Myocyte (in vitro differentiated cells): ENCODE results near the gene PALM. TPM values are rescaled to one million over a fixed set of nuclear protein-coding genes. Genes with fewer than 3 reads are reported as not detected.
A peak's percentile ranks its signal among the peaks of the same experiment; 100 is the strongest.
"Not testable (repeated sequence)": the region's sequence is repeated elsewhere in the genome, so short reads cannot be mapped to it uniquely, and the experiment has no call there.

Source experiments
- DNase-seq: peaks from one replicate; pipeline ENCODE4 v3.0.0-alpha.2; 2012; ENCODE audit warnings: low read depth
- total RNA-seq: library from RNA; depleted of rRNA; stranded (reverse); fragments of >200 nt; gene quantifications from 2 replicates; pipeline ENCODE4 v1.2.3, GENCODE V29; 2014

Gene PALM
- total RNA-seq, 1 donor from 2014 or later, result 4.8 TPM

DNA sequence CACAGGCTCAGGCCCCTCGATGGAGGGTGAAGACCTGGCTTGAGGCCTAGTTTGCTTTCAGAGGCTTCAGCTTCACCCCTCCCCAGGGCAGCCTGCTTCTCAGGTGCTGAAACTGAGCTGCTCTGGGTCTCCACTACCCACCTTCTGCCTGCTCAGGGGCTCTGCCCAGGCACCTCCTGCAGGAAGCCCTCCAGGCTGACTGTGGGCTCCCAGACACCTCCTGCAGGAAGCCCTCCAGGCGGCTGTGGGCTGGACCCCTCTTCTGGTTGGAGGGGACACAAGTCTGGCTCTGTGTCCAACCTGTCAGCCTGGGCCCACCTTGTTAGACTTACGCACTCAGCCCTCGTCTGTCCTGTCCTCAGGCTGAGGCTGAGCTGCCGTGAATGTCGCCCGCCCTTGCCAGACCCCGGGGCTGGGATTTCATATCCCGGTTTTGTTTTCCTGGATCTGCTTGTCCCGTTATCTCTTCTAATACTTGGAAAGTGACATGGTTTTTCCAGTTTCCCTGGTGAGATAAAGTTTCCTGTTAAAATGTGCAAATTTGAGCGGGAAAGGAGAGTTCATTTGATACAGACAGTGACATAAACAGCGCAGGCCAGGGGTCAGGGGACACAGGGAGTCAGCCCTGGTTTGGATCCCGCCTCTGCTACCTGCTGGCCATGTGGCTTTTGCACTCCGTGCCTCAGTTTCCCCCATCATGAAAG, 21.4 kb downstream of the PALM start:
- DNase-seq, result no peak

DNA sequence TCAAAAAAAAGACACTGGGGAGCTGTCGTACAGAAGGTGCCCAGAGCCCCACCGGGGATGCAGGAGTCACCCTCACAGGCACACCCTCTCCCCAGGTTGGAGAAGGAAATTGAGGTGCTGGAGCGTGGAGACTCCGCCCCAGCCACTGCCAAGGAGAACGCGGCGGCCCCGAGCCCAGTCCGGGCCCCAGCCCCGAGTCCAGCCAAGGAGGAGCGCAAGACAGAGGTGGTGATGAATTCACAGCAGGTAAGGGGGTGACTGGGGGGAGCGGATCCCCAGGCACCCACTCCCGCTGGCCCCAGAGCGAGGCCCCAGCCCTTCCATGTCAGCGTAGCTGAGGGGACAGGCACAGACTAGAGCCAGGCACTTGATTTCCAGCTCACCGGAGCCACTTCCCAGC, 22.3 kb downstream of the PALM start:
- DNase-seq, result no peak

DNA sequence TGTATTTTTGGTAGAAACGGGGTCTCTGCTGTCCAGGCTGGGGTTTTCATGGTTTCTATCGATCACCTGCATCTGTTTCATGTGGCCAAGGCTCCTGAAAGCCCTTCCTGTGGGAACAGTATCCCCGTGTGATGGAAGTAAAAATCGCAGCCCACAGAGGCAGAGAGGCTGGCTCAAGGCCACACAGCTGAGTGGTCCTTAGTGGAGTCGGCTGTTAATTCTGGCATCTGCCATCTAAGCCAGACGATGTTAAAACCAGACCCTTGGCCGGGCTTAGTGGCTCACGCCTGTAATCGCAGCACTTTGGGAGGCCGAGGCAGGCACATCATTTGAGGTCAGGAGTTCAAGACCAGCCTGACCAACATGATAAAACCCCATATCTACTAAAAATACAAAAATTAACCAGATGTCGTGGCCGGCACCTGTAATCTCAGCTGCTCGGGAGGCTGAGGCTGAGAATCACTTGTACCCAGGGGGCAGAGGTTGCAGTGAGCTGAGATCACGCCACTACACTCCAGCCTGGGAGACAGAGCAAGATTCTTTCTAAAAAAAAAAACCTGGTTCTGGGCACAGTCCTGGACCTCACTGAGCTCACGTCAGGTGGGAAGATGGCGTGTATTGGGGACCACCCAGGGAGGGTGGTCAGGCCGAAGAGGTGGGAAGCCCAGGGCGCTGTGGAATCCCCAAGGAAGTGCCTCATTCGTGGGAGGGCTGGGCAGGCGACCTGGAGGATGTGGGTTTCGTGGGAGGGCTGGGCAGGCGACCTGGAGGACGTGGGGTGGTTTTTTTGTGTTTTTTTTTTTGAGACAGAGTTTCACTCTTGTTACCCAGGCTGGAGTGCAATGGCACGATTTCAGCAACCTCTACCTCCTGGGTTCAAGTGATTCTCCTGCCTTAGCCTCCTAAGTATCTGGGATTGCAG, 23.7 kb downstream of the PALM start:
- DNase-seq, result no peak

DNA sequence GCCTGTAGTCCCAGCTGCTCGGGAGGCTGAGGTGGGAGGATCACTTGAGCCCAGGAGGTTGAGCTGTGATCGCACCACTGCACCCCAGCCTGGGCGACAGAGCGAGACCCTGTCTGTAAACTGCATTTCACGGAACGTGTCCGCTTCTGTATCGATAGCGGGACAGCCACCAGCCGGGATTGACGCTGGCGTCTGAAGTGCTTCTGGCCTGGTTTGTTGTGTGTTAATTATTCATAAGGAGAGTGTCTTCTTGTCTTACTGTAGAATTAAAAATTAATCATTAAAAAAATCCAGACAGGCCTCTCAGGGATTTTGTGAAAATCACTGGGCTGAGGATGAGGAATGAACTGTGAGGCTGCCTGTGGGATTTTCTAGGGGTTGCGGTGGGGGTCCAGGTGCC, 26.0 kb downstream of the PALM start:
- DNase-seq, result no peak

DNA sequence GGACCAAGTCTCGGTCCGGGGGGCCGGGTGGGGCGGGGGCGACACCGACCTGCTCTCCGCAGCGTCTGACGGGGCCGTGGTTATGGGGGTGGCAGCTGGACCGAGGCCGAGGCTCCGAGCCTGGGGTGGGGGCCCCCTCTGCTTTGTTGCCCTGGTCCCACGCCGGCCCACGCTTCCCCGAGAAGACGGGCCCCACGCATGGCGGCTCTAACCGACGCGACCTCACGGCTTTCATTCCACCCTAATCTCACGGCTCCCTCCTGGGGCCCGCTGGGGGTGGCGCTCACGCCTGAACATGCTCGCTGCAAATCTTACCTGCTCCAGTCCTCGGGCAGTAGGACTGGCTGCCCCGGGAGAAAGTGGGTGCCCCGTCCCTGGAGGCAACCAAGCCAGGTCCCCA, 27.4 kb downstream of the PALM start:
- no peak for DNase-seq

DNA sequence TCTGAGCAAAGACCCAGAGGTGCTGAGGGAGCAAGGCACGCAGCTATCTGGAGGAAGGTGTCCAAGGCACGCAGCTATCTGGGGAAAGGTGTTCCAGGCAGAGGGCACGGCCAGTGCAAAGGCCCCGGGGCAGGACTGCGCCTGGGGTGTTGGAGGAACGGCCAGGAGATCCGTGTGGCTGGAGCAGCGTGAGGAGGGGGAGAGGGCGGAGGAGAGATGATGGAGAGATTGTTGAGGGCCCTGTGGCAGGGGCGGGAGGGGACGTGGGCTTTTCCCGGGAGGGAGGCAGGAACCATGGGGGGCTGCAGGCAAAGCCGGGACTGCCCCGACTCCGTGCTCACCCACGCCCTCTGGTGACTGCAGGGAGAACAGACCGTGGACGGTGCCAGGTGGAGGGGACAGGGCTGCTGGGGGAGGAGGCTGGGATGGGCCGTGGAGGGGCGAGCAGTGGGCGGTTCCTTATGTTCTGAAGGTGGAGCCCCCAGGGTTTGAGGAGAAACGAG, 28.9 kb downstream of the PALM start:
- peak; percentile 22 for DNase-seq

DNA sequence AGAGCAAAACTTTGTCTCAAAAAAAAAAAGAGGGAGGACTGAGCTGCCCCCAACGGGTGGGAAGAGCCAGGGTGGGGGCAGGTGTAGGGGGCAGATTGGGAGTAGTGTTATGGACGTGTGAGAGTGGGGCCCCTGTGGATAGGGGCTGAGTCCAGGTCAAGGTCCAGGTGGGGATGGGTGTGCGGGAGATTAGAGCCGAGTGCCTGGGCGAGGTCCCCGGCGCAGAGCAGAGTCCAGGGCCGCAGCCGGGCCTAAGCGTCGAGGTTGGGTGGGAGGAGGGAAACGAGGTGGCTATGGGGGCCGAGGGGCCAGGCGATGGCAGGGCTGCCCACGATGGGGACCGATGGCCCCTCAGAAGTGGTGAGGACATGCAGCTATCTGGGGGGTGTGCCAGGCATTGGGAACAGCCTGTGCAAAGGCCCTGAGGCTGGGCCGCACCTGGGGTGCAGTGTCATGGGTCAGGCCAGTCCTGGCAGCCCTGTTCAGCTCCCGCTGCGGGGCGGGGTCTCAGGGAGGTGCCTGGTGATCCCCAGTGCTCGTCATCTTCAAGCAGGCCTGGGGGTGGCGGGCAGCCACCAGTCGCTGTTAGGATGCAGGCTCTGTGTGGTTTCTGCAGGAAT, 29.9 kb downstream of the PALM start:
- no peak for DNase-seq

DNA sequence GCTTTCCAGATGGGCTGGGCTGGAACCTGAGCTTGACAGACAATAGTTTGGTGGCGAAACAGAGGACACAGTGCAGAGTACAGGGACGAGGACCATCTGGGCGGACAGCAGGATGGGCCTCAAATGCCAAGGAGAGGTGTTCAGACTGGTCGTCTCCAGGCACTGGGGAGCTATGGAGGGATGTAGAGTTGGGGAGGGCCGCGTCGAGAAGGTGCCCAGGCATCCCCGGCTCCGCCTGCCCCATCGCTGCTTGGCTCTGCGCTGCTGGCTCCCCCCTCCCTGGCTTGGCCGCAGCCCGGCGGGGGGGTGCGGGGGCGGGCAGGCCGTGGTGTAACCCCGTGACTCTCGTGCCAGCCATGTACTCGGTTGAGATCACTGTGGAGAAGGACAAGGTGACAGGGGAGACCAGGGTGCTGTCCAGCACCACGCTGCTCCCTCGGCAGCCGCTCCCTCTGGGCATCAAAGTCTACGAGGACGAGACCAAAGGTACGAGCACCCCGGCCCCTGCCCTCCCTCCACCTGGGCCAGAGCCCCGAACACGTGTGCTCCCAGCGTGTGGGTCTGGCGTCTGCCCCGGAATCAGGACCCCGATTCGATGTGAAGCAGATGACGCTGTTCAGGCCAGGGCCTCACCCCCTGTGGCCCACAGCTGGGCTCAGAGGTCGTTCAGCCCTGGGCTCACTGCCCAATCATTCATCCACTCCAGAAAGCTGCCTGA, 31.4 kb downstream of the PALM start:
- no peak for DNase-seq

DNA sequence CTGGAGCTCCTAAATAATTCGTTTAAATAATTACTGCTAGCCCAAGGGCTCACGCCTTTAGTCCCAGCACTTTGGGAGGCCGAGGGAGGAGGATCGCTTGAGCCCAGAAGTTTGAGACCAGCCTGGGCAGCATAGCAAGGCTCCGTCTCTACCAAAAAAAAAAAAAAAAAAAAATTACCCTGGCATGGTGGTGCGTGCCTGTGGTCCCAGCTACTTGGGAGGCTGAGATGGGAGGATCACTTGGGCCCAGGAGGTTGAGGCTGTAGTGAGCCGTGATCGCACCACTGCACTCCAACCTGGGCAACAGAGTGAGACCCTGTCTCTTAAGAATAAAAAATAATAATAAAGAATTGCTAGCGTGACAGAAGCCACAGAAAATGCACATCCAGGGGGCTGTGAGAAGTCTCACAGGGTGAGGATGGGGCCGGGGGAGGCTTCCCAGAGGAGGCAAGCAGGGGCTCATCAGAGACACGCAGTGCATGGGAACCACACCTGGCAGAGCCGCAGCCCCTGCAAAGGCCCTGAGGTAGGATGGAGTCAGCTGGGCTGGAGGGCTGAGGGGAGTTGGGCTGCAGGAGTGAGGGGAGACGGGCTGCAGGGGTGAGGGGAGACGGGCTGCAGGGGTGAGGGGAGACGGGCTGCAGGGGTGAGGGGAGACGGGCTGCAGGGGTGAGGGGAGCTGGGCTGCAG, 32.2 kb downstream of the PALM start:
- not testable (repeated sequence) for DNase-seq

DNA sequence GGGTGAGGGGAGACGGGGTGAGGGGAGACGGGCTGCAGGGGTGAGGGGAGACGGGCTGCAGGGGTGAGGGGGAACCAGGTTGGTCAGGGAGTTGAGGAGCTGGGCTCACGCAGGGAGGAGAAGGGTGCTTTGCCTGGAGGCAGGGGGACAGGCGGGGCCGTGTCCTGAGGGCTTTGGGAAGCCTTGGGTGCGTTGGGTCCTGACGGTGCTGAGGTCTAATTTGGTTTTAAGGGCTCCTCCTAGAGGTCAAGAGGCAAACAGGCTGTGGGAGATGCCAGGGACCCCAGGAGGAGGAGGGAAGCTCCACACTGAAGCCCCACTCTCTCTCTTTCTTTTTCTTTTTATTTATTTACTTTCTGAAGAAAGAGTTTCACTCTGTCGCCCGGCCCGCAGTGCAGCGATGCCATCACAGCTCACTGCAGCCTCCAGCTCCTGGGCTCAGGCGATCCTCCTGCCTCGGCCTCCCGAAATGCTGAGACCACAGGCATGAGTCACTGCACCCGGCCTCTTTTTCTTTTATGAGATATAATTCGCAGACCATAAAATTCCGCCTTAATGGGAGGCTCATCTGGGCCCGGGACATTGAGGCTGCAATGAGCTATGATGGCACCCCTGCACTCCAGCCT, 32.9 kb downstream of the PALM start:
- no peak for DNase-seq

DNA sequence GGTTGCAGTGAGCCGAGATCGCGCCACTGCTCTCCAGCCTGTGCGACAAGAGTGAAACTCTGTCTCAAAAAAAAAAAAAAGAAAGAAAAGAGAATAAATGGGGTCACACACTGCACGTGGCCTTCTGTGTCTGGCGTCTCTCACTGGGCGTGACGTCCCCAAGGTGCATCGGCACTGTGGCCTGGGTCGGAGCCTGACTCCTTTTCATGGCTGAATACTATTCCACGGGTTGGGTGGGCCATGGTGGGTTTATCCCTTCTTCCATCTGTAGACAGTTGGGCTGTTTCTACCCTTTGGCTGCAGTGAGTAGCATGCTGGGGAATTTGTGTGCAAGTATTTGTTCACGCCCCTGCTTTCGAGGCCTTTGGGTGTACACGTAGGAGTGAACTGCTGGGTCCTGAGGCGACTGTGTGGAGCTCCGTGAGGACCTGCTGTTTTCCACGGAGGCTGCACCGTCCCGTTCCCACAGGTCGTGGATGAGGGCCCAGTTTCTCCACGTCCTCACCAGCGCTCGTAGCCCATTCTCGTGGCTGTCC, 33.9 kb downstream of the PALM start:
- DNase-seq, result no peak

DNA sequence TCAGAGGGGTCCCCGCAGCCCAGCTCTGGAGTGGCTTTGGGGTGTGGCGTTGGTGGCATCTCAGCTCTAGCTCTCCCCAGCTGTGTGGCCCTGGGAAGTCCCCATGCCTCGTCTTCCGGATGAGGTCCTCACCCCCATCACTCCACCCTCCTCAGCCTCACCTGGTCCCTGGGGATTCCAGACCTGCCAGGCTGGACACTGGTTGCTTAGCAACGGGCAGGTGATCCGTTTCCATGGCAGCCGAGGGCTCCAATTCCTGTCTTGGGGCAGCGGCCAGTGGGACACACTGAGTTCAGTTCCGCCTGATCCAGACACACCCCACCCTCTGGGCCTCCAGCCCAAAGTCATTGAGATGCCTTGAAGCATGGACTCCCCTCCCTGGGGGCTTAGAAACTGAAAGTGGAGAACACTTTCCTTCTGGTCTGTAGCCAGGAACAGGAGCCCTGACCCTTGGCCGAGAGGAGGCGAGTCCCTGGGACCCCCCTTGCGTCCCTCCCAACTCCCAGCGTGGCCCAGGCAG, 34.5 kb downstream of the PALM start:
- no peak for DNase-seq

DNA sequence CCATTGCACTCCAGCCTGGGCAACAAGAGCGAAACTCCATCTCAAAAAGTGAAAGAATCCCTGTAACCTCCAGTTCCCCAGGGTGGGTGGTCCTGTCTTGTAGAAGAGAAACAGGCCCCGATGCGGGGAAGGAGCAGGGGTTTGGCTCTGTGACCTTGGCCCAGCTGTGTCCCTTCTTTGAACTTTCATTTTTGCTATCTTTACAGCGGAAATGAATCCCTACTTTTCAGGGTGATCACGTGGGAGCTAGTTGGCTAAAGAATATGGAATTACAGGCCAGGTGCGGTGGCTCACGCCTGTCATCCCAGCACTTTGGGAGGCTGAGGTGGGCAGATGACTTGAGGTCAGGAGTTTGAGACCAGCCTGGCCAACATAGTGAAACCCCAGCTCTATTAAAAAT, 36.4 kb downstream of the PALM start:
- DNase-seq, result not testable (repeated sequence)

DNA sequence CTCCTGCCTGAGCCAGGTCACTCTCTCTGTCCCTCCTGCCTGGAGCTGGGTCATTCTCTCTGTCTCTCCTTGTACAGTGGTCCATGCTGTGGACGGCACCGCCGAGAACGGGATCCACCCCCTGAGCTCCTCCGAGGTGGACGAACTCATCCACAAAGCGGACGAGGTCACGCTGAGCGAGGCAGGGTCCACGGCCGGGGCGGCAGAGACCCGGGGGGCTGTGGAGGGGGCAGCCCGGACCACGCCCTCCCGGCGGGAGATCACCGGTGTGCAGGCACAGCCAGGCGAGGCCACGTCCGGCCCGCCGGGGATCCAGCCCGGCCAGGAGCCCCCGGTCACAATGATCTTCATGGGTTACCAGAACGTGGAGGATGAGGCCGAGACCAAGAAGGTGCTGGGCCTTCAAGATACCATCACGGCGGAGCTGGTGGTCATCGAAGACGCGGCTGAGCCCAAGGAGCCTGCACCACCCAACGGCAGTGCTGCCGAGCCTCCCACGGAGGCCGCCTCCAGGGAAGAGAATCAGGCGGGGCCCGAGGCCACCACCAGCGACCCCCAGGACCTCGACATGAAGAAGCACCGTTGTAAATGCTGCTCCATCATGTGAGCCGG, 37.6 kb downstream of the PALM start:
- DNase-seq, result no peak

DNA sequence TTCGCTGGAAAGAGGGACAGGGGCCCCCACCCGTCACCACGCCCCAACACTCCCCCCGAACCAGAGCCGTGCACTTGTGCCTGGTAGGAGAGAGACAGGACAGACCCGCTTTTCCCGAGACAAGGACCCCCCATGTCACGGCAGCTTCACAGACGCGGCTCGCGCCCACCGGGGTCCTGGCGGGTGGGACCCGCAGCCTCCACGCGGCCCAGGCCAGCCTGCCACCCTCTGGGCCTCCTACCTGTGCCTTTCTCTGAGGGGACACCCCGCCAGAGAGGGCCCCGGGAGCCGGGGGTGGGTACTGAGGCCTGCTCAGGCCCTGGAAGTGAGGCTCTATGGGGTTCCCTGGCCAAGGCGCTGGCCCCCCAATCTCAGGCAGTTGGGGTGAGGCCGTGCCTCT, 38.2 kb downstream of the PALM start:
- DNase-seq, result no peak

DNA sequence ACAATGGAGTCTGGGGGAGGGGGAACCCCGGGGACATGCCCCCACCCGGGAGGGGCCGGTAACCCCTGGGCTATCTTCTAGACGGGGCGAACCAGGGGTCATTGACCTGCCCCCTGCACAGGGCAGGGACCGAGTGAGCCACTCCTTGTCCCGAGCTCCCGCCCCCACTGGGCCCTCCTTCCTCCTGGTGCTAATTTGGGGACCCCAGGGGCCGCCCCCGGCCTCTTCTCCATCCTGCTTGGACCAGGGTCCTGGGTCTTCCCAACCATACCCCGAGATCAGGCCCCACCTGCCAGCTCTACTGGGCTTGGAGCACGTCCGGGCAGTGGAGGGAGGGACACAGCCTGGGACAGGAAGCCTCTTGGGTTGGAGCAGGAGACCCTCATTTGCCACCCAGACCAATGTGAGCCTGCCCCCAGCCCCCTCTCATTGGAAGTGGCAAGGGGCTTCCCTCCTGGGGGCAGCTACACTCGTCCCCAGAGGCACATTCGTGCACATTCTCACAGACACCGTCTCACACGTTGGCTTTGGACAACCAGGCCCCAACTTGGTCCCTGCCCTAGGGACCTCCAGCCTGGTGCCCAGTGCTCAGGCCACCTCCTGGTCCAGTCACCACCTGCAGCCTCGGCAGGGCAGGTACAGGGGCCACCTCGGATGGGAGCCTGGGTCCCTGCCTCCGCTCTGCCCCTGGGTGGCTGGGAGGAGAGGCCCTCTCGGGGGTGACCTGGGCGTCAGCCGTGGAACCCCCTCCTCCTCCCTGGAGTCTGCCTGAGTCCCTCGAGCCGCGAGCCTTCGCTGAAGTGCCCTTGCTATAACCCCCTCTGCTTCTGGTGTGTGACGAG, 38.9 kb downstream of the PALM start:
- DNase-seq, result no peak

DNA sequence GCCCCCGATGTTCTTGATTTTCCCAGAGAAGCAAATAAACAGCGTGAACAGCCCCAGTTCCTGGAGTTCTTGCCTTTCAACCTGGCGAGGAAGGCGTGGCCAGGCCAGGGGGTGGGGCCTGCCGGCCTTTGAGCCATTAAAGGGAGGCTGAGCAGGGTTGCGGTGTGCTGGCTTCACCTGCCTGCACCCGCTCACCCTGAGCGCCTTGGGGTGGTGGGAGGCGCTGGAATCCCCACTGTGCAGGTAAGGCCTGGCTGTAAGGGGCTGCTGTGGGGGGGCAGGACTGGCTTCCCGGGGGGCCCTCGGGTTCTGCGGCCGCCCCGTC, 39.5 kb downstream of the PALM start:
- DNase-seq, result no peak

DNA sequence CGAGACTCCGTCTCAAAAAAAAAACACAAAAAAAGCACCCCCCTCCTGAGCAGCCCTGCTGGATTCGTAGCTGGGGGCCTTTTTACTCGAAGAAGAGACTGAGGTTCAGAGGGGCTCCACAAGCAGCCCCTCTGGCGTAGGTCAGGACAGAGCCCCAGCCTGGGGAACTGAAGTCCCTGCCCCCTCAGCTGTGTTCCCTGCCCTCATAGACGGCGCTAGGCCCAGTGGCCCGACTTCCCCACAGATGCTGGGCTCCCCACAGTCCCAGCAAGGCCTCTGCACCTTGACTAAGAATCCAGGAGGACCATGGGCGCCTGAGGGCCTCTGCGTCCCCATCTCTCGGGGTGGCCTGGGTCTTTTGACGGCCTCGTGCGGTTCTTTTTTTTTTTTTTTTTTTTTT, 41.1 kb downstream of the PALM start:
- DNase-seq, result no peak
